ENCODE results near the gene ZHX3.
A peak's percentile ranks its signal among the peaks of the same experiment; 100 is the strongest.

The ZHX3 gene

DNA sequence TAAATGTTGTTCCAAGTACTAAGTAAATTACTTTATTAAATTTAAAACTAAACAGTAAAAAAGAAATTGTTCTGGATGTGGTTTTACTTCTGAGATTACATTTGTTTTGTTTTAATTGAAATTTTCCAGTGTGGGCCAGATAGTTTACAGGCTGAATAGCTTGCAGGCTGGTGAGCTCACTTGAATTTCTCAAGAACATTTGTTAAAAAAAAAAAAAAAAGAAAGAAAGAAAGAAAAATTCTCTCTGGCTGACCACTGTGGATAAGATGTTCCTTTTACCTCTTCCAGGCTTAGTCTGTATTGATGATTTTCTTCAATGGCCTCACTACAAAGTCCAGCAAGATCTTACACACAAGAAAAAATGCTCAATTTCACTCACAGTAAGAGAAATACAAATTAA, 94.8 kb downstream of the ZHX3 start:
- DNase-seq (ENCODE audit: low spot score) = no peak

DNA sequence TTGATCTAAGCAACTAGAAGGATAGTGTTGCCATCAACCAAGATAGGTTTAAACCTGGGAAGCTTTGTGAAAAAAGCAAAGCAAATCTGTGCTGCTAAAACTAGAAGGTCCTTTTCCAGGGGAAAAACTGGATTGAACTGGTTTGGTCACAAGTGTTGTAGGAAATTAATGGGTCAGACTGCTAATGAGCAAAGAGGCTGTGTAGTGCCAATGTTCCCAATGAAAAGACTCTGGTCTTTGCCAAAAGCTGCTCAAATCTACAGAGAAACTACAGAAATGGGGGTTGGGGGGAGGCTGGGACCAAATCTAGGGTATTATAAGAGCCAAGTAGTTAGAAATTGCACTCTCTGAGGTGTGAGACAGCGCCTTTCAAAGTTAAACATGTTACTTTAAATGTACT, 95.2 kb downstream of the ZHX3 start:
- no peak for DNase-seq (ENCODE audit: low spot score)

DNA sequence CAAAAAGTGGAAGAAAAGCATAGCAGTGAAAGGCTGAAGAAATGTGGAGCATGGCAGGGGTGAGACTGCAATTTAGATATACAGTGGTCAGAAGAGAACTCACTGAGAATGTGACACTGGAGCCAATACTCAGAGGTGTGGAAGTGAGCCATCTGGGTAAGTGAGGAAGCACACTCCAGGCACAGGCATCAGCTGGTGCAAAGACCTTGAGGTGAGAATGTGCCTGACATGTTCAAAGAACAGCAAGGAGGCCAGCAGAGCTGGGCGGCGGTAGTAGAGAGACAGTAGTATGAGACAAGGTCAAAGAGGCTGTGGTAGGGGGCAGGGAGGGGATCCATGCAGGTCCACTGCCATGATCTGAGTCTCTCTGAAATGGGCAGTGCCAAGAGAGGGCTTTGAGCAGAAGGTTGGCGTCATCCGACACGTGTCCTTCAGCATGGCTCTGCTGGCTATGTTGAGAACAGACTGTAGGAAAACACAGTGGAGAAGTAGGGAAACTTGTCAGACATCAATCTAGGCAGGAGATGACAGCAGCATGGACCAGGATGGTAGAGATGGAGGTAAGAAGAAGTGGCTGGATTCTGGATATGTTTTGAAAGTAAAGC, 95.8 kb downstream of the ZHX3 start:
- DNase-seq (ENCODE audit: low spot score) = no peak

DNA sequence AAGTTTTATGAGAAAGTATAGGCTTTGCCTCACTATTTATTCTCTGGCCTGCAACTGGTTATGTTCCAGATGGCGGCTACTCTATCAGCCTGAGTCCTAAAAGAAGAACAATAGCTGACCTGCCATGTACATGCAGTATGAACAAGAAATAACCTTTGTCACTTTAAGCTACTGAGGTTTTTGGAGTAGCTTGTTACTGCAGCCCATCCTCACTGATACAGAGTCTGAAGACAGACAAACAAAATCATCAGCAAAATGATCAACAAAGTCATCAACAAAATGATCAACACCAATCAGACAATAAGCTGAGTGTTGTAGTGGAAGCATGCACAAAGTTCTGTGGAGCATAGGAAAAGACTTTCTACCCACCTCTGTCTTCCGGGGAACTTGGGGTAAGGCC, 97.7 kb downstream of the ZHX3 start:
- no peak for DNase-seq (ENCODE audit: low spot score)

DNA sequence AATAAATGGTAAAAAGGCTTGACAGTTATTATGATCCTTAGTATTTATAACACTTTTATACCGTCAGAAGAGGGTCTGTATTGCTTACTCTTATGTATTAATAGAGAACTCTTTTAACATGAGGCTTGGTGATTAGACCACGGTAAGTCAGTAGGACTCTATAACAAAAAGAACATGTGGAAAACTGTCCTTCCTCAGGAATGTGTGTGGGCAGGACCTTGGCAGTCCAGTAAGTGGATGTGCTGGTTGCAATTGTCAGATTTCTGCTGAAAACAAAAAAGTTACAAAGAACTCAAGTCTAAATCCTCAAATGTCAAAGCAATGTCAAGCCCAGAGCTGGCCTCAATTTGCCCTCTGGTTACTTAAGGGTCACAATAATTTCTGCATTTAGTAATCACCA, 99.1 kb downstream of the ZHX3 start:
- DNase-seq (ENCODE audit: low spot score) = peak; percentile 36

DNA sequence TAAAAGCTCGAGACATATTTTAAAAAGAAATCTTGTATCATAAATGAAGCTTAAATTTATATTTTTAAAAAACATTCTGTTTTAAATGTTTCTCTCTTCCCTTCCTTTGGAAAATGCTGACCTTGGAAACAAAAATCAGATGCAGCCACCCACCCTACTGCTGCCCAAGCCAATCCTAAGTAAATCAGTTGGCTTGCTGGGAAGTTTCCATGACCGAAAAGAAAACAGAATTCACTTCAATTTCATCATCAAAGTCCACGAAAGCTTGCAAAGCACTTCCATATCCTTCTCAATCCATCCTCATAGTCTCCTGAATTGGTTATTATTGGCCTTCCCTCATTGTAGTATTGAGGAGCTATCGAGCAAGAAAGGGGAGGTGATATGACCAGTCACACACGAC, 100.1 kb downstream of the ZHX3 start:
- no peak for DNase-seq (ENCODE audit: low spot score)

DNA sequence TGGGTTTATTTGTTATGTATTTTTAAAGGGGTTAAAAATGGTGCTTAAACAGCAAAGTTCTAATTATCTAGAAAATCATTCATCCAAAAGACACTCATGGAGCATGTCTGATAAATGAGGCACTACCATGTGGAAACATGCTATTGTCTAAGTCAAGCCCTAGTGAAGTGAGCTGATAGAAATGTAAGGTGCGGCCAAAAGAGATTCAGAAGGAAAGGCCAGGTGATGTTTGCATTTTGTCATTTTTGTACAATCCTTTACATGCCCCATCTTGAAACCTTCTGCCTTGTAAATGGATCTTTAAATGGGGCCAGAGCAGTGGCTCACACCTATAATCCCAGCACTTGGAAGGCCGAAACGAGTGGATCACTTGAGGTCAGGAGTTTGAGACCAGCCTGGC, 102.9 kb downstream of the ZHX3 start:
- DNase-seq (ENCODE audit: low spot score) = no peak

DNA sequence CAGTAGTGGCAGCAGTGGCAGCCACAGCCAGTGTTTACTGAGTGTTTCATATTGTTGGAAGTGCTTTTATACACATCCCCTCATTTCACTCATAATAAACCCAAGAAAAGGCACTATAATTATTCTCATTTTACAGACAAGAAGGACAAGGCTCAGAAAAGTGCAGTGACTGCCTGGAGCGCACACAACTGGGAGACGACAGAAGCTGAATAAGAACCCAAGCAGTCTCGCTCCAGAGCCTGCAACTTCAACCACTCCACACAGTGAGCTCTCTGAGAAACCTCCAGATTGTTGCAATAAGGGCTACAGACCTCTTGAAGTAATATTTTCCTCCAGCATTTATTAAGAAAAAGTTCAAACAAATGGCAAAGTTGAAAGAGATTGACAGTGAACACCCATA, 103.3 kb downstream of the ZHX3 start:
- DNase-seq (ENCODE audit: low spot score) = no peak

DNA sequence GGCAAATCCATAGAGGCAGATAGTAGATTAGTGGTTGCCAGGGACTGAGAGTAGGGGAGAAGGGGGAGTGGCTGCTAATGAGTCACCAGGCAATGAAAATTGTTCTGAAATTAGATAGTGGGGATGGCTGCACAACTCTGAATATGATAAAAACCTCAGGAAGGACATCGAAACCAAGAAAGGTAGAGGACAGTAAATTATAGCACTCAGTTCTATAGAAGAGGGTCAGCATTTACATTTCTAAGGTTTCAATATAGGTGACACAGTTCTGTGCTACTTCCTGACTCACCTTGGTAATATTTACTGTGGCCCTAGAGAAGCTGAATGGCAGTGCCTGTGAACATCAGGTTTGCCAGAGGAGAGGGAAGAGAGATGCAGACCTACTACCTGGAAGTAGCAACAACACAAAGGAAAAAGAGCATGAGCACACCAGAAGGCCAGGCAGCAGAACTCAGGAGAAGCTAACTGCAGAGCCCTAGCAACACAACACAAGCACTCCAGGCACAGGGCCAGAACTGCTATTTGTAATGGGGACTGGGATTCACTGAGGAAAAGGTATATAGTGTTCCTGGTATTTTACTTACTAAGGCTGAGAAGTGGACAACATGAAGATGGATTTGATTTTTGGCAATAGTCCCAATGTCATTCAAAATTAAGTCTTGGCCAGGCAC, 104.2 kb downstream of the ZHX3 start:
- DNase-seq (ENCODE audit: low spot score) = no peak

DNA sequence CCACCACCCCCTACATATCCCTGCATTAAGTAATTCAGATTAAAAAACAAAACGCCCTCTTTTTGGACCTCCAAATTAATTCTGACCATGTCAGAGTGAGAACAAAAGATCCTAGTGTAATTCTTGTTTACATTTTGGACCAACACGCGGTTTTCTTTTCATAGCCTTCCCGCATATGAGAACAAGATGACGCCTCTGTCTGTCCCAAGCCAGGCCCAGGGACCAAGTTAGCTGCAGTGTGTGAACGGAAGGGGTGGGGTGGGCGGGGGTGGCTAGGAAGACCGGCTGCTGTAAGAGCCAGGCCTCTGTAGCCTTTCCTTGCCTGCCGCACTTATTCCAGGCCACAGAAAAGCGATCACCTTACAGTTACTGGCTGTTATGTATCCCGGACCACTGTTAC, 112.2 kb downstream of the ZHX3 start:
- DNase-seq (ENCODE audit: low spot score) = no peak

DNA sequence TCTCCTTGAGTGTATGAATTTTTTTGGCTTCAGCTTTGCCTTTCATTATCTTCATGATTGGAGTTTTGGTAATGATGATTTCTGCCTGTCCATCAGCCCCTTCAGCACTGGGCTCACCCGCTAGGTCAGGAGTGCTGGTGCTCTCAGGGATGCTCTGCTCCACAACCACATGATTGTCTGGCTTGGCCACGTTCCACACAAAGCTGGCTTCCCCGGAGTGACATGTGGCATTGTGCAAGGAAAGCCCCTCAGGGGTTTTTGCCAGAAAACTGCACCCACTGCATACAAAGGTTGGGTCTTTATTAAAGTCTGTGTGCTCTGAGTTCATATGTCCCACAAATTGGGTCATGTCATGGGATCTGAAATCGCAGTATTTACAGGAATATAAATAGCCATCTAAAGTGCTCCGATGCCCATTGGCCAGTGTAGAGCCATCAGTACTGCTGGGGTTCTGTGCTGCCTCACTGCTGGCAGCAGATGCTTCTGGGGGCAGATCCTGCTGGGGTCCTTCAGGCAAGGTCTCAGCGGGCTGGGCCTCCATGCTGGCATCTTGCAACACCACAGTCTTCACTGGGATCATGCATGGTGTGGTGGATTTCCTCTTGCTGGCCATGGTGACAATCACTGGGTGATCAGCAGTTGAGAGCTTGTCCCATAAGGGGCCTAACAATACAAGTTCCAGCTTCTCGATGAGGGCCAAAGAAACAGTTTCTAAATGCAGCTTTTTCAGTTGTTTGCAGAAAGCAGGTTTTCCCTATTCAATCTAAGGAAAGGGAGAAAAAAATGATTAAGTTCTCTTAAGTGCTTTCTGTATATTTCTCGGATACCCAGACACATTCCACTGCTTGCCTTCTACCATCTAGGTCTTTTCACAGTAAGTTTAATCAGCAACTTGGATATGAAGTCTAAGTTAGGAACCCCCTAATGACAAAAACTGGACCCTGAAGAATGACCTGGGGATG, 112.9 kb downstream of the ZHX3 start:
- no peak for DNase-seq (ENCODE audit: low spot score)

DNA sequence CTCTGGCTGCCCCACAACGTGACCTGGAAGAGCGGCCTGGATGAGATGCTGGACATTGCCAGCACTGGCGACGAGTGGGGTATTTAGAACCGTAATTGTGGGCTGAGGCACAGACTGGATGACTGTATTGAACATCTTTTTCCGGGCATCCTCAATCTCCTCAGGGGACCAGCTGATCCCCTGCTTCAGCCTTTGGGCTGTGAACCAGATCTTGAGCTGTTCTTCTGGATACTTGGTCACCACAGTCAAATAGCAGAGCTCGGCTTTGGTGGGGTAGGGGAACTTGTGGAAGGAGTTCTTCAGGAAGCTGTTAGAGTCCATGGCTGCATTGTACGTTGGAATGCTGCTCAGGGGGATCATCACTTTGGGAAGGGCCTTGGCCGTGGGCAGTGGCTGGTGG, 113.9 kb downstream of the ZHX3 start:
- DNase-seq (ENCODE audit: low spot score) = no peak

DNA sequence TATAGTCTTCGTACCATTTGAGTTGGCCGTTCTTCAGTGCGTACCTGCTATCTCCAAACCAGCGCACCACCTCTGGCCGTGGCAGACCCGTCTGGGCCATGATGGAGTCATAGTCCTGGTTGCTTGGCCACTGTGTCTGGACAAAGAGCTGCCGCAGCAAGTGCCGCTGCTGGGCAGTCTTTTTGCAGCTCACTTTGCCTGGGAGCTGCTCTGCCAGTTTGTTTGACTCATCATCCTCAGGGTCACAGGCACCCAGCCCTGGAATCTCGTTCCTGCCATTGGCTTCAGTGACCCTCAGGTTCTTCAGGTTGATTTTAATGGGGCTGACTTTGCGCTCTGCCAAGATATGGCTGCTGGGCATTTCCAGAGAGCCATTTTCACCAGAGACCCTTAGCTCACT, 115.1 kb downstream of the ZHX3 start:
- DNase-seq (ENCODE audit: low spot score) = no peak

DNA sequence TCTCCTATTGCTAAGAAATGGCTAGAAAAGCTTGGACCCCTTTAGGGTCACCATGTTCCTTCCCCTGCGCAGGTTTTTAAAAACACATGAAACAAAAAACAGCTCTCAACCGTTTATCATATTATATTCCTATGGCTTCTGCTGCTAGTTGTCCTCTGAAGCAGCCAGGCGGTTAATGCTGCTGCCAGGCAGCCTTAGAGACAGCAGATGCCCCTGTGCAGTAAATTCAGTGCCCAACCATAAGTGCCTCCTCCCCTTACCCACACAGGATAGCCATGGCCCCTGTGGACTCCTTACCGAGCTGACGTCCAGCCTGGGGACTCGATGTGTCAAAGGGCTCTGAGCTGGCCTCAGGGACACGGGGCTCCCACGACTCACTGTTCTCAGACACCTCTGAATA, 115.8 kb downstream of the ZHX3 start:
- no peak for DNase-seq (ENCODE audit: low spot score)

DNA sequence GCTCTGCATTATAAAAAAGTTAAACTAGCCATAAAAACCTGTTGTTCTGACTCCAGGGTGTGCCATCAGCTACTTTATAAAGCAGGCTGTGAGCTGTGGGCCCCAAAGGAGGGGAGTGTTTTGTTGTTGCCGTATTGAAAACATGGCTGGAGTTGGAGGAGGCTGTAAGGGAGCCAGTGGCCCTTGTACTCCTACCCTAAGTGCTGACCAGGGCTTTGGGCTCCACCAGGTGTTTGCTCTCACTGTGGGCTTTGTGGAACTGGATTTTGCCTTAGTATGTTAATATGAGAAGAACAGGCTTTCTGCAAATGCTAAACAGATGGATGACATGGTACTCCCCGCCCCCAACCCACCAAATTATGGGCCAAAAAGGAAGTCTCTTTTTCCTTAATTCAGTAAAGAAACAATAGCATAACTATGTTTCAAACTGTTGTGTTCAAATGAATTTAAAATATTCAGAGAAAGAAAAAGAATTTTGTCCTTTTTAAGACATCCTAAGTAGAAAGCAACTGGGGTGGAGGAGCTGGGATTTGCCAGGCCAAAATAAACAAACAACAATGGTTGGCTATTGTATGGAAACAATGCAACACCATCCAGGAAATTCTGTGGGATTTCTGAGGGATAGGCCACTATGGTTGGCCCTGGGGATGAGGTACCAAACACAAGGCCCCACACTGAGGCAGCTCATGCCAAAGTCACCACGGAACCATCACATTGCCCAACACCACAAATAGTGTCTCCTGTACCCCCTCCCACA, 116.9 kb downstream of the ZHX3 start:
- DNase-seq (ENCODE audit: low spot score) = no peak

DNA sequence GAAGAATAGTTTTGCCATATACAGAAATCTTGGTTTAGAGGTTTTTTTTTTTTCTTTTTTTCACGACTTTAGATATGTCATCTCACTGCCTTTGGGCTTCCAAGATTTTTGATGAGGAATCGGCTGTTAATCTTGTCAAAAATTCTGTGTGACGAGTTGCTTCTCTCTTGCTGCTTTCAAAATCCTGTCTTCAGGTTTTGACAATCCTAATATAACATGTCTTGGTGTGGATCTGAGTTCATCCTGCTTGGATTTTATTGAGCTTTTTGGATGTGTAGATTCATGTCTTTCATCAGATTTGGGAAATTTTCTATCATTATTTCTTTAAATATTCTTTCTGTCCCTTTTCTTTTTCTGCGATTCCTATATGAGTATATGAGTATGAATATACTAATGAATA, 119.1 kb downstream of the ZHX3 start:
- DNase-seq (ENCODE audit: low spot score) = no peak

DNA sequence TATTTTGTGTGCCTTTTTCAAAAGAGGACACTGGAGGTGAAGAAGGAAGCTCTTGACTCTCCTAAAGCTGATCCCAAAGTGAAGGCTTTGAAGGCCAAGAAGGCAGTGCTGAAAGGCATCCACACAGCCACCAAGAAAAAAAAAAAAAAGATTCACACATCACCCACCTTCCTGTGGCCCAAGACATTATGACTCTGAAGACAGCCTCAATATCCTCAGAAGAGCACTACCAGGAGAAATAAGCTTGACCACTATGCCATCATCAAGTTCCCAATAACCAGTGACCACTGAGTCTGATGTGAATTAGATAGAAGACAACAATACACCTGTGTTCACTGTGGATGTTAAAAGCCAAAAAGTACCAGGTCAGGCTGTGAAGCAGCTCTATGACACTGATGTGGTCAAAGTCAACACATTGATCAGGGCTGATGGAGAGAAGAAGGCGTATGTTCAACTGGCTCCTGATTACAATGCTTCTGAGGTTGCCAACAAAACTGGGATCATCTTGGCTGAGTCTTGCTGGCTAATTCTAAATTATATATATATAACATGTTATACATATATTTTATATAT, 120.8 kb downstream of the ZHX3 start:
- DNase-seq (ENCODE audit: low spot score) = no peak

DNA sequence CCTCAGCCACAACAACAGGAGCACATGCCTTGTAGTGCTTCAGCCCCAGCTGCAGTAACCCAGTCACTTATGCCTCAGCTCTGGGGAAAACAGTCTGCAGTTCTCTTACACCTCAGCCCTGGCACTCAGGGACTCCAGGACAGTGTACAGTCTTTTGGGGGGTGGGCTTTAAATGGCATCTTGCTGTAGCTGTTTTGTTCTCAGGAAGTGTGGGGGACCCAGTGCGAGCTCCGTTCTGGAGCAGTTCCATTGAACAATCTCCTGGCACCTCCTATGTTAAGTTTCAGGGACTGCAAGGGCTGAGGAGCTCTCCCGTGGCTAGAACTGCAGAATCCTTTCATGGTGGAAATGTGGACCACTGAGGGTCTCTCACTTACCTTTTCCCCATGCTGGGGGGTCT, 125.0 kb downstream of the ZHX3 start:
- DNase-seq (ENCODE audit: low spot score) = no peak

DNA sequence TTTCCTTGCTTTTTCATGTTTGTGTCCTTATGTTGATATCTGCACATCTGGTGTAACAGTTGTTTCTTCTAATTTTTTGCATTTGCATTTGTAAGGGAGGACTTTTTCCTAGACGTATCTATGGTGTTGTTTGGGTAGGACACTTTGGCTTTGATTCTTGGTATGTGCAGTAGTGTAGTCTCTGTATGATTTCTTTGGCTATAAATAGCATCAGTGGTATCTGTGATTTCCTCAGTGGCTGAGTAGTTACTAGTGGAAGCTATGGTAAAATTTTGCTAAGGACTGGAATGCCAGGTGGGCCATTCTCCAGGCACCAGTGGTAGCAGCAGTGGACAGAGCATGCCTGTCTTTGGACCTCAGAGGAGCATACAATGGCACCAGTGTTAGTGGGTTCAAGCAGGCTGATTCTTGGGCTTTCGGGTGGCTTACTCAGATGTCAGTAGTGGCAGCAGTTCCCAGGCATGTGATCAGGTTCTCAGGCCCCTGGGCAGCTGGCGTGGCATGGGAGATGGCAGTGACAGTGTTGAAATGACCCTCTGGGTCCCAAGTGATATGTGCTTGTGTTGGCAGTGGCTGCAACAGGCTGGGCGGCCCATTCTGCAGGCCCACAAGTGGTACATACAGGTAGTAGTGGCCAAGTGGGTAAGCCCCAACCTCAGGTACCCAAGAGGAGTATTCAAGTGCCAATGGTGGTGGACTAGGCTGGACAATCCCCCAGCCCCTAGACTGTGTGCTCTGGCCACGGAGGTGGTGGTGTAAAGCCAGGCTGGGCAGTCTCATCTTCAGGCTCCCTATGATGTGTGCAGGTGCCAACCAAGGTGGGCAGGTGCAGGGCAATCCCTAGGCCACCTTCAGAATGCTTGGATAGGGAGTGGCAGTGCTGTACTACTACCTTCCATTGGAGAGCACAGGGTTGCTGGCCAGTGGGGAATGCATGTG, 125.7 kb downstream of the ZHX3 start:
- DNase-seq (ENCODE audit: low spot score) = no peak

DNA sequence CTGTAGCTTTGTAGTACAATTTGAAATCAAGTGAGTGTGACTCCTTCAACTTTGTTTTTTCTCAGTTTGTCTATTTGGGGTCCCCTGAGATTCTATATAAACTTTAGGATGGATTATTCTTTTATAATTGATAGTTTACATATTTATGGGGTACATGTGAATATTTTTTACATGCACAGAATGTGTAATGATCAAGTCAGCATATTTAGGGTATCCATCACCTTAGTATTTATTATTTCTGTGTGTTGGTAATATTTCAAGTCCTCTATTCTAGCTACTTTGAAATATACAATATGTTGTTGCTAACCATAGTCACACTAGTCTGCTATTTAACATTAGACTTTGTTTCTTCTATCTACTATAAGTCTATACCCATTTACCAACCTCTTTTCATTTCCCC, 129.9 kb downstream of the ZHX3 start:
- DNase-seq (ENCODE audit: low spot score) = no peak
